Activated naive CD4-positive, alpha-beta T cell treated with anti-CD3 and anti-CD28 coated beads for 36 hours (primary cell): ENCODE results near the gene SLC22A3. TPM values are rescaled to one million over a fixed set of nuclear protein-coding genes. Genes with fewer than 3 reads are reported as not detected.
"Not testable (repeated sequence)": the region's sequence is repeated elsewhere in the genome, so short reads cannot be mapped to it uniquely, and the experiment has no call there.

Source experiments
- CTCF ChIA-PET: fragments of 350-600 bp; sonication (Branson Sonifier 250); formaldehyde crosslinking; loops from one replicate; lab custom pipeline; 2021; ENCODE audit warnings: antibody characterized with exemption; lab: Charles Lee
- DNase-seq: peaks from one replicate; pipeline ENCODE4 v3.0.0-alpha.2; 2020
- H3K27ac Mint-ChIP-seq: one replicate; pipeline ENCODE4 v1.8.0; 2021; ENCODE audit warnings: mild to moderate bottlenecking, mixed read lengths
- H3K27me3 Mint-ChIP-seq: one replicate; pipeline ENCODE4 v1.8.0; 2021; ENCODE audit warnings: low read depth, mixed read lengths
- H3K36me3 Mint-ChIP-seq: one replicate; pipeline ENCODE4 v1.8.0; 2021; ENCODE audit warnings: low read depth, mixed read lengths
- H3K4me1 Mint-ChIP-seq: one replicate; pipeline ENCODE4 v1.8.0; 2021; ENCODE audit warnings: low read depth, mixed read lengths
- H3K4me3 Mint-ChIP-seq: one replicate; pipeline ENCODE4 v1.8.0; 2021; ENCODE audit warnings: mild to moderate bottlenecking, moderate library complexity, mixed read lengths
- H3K9me3 Mint-ChIP-seq: one replicate; pipeline ENCODE4 v1.8.0; 2021; ENCODE audit warnings: mixed read lengths
- intact Hi-C: fragments of 100-400 bp; cut with micrococcal nuclease; formaldehyde crosslinking; loops from one replicate; pipeline ENCODE4 v1.15.1; 2023
- total RNA-seq, 2 experiments: library from RNA; stranded (reverse); gene quantifications; one replicate each; pipeline ENCODE4 v1.2.3, GENCODE V29; 2021

The SLC22A3 gene
- total RNA-seq, 2 experiments from 2014 or later = not detected

- intact Hi-C loops = no loop called here
Observed at GRCh38 chr6:160362556-160362955, 14.4 kb downstream of the SLC22A3 start.

GRCh38 chr6:160363016-160363996, 15.1 kb downstream of the SLC22A3 start:
- Mint-ChIP-seq H3K36me3 (no peaks in the 10 kb centered on the region), H3K4me1 (no peaks in the 10 kb centered on the region), H3K27ac (no peak overlapping the region), H3K4me3 (no peak overlapping the region), H3K27me3 (peaks cover 3% of the 10 kb centered on the region), H3K9me3 (no peaks in the 10 kb centered on the region)
- CTCF ChIA-PET = interaction anchor here (1.1 kb wide), 1 partner anchor 225 kb away, joined by 3 read pairs; no protein-coding TSS in a partner anchor
- DNase-seq = no peak
- intact Hi-C loops = no loop called here

More at GRCh38 chr6:160362556-160362955, 14.4 kb downstream of the SLC22A3 start:
- Mint-ChIP-seq H3K4me1 (no peaks in the 10 kb centered on the region), H3K36me3 (no peaks in the 10 kb centered on the region), H3K9me3 (no peaks in the 10 kb centered on the region), H3K4me3 (no peak overlapping the region), H3K27me3 (peaks cover 3% of the 10 kb centered on the region), H3K27ac (no peak overlapping the region)
- DNase-seq = no peak
- CTCF ChIA-PET = no interaction called here

GRCh38 chr6:160365117-160365516, 16.9 kb downstream of the SLC22A3 start:
- intact Hi-C loops = loop anchor here (5.0 kb wide), 1 partner anchor 228 kb away; no protein-coding TSS in a partner anchor
- Mint-ChIP-seq H3K27me3 (peaks cover 3% of the 10 kb centered on the region), H3K36me3 (no peaks in the 10 kb centered on the region), H3K9me3 (peaks cover 2% of the 10 kb centered on the region), H3K27ac (no peak overlapping the region), H3K4me1 (no peaks in the 10 kb centered on the region), H3K4me3 (no peak overlapping the region)
- CTCF ChIA-PET = no interaction called here
- no peak for DNase-seq

GRCh38 chr6:160367798-160368547, 19.8 kb downstream of the SLC22A3 start:
- Mint-ChIP-seq H3K36me3 (no peaks in the 10 kb centered on the region), H3K9me3 (peaks cover 5% of the 10 kb centered on the region), H3K27me3 (peaks cover 3% of the 10 kb centered on the region), H3K4me1 (no peaks in the 10 kb centered on the region), H3K4me3 (no peak overlapping the region), H3K27ac (no peak overlapping the region)
- no peak for DNase-seq
- intact Hi-C loops = loop anchor here (5.0 kb wide), 1 partner anchor 231 kb away; no protein-coding TSS in a partner anchor
- CTCF ChIA-PET = interaction anchor here (1.4 kb wide), 1 partner anchor 88 kb away, joined by 3 read pairs; no protein-coding TSS in a partner anchor

- Mint-ChIP-seq H3K9me3 (peaks cover 5% of the 10 kb centered on the region), H3K27ac (no peak overlapping the region), H3K4me1 (no peaks in the 10 kb centered on the region), H3K27me3 (peaks cover 8% of the 10 kb centered on the region), H3K4me3 (no peak overlapping the region), H3K36me3 (no peaks in the 10 kb centered on the region)
- CTCF ChIA-PET = interaction anchor here (1.3 to 1.4 kb wide), 2 partner anchors 87 to 230 kb away, joined by 3 read pairs; no protein-coding TSS in a partner anchor
- intact Hi-C loops = loop anchor here (5.0 kb wide), 1 partner anchor 231 kb away; no protein-coding TSS in a partner anchor
- no peak for DNase-seq
Observed at GRCh38 chr6:160368670-160369069, 20.5 kb downstream of the SLC22A3 start.

GRCh38 chr6:160373601-160374000, 25.4 kb downstream of the SLC22A3 start:
- CTCF ChIA-PET, H3K9me3 Mint-ChIP-seq, intact Hi-C loops, H3K27ac Mint-ChIP-seq, H3K36me3 Mint-ChIP-seq, DNase-seq, H3K4me3 Mint-ChIP-seq, H3K4me1 Mint-ChIP-seq: not testable (repeated sequence)
- H3K27me3 Mint-ChIP-seq = peaks cover 10% of the 10 kb centered on the region

- Mint-ChIP-seq H3K27me3 (peaks cover 13% of the 10 kb centered on the region), H3K4me3 (no peak overlapping the region), H3K4me1 (no peaks in the 10 kb centered on the region), H3K27ac (no peak overlapping the region), H3K9me3 (peaks cover 3% of the 10 kb centered on the region), H3K36me3 (no peaks in the 10 kb centered on the region)
- CTCF ChIA-PET = no interaction called here
- intact Hi-C loops = no loop called here
- no peak for DNase-seq
Observed at GRCh38 chr6:160374836-160375560, 26.8 kb downstream of the SLC22A3 start.

GRCh38 chr6:160375561-160375949, 27.4 kb downstream of the SLC22A3 start:
- Mint-ChIP-seq H3K36me3 (no peaks in the 10 kb centered on the region), H3K27me3 (peaks cover 13% of the 10 kb centered on the region), H3K4me1 (no peaks in the 10 kb centered on the region), H3K9me3 (no peaks in the 10 kb centered on the region), H3K27ac (no peak overlapping the region), H3K4me3 (no peak overlapping the region)
- intact Hi-C loops = no loop called here
- CTCF ChIA-PET = no interaction called here
- DNase-seq = no peak

GRCh38 chr6:160376445-160376844, 28.3 kb downstream of the SLC22A3 start:
- no peaks in the 10 kb centered on the region for H3K9me3 Mint-ChIP-seq
- no peak for DNase-seq
- H3K27me3 Mint-ChIP-seq = peaks cover 13% of the 10 kb centered on the region
- no peaks in the 10 kb centered on the region for H3K36me3 Mint-ChIP-seq
- H3K4me3 Mint-ChIP-seq = no peak overlapping the region
- CTCF ChIA-PET = interaction anchor here (1.0 kb wide), 1 partner anchor 143 kb away, joined by 3 read pairs; no protein-coding TSS in a partner anchor
- no peaks in the 10 kb centered on the region for H3K4me1 Mint-ChIP-seq
- H3K27ac Mint-ChIP-seq = no peak overlapping the region
- intact Hi-C loops = no loop called here

GRCh38 chr6:160378218-160378617, 30.0 kb downstream of the SLC22A3 start:
- CTCF ChIA-PET = no interaction called here
- no peak for DNase-seq
- intact Hi-C loops = no loop called here
- Mint-ChIP-seq H3K4me3 (no peak overlapping the region), H3K36me3 (peaks cover under 1% of the 10 kb centered on the region), H3K9me3 (peaks cover 8% of the 10 kb centered on the region), H3K4me1 (no peaks in the 10 kb centered on the region), H3K27me3 (peaks cover 7% of the 10 kb centered on the region), H3K27ac (no peak overlapping the region)

GRCh38 chr6:160378882-160379281, 30.7 kb downstream of the SLC22A3 start:
- H3K27ac Mint-ChIP-seq = no peak overlapping the region
- intact Hi-C loops = no loop called here
- H3K36me3 Mint-ChIP-seq = peaks cover 2% of the 10 kb centered on the region
- DNase-seq = no peak
- H3K4me1 Mint-ChIP-seq = no peaks in the 10 kb centered on the region
- CTCF ChIA-PET = no interaction called here
- H3K4me3 Mint-ChIP-seq = no peak overlapping the region
- peaks cover 5% of the 10 kb centered on the region for H3K27me3 Mint-ChIP-seq
- peaks cover 9% of the 10 kb centered on the region for H3K9me3 Mint-ChIP-seq

GRCh38 chr6:160379466-160379865, 31.3 kb downstream of the SLC22A3 start:
- Mint-ChIP-seq H3K27me3 (peaks cover 5% of the 10 kb centered on the region), H3K9me3 (peaks cover 9% of the 10 kb centered on the region), H3K4me1 (no peaks in the 10 kb centered on the region), H3K36me3 (peaks cover 2% of the 10 kb centered on the region), H3K27ac (no peak overlapping the region), H3K4me3 (no peak overlapping the region)
- CTCF ChIA-PET = no interaction called here
- DNase-seq = no peak
- intact Hi-C loops = no loop called here
